ENCODE results near the gene SCP2D1.

SCP2D1 gene

GRCh38 chr20:18849131-18849530 lies 35.5 kb downstream of the SCP2D1 start:
- no peak overlapping the region for H3K4me3 ChIP-seq (ENCODE audit: low read length)
- DNase-seq (ENCODE audit: low read depth) = no peak
- TF ChIP-seq CTCF (IDR thresholded peaks at IDR 0.05; ENCODE audit: insufficient read depth, low read depth, low read length, missing control alignments) = no peak

DNA sequence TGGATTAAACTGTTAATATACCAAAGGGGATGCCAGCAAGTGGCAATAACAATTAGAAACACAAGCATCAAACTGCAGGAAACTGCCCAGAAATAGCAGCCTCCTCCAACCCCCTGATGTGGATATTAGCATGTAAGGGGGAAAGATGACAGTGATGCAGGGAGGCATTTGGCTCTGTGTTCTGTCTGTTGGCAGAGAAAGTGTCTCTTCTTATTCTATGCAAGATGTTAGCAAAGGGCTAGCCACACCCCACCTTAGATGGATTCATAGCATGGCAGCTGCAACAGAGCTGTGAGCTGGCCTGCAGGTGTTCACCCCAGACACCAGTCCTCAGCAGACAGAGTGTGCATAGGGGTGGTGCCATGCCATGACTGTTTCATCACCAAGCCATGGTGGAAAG lies 38.0 kb downstream of the SCP2D1 start:
- no peak for TF ChIP-seq CTCF (IDR thresholded peaks at IDR 0.05; ENCODE audit: insufficient read depth, low read depth, low read length, missing control alignments)
- no peak overlapping the region for H3K4me3 ChIP-seq (ENCODE audit: low read length)
- peak; percentile 29 for DNase-seq (ENCODE audit: low read depth)

GRCh38 chr20:18852318-18852717 lies 38.7 kb downstream of the SCP2D1 start:
- DNase-seq (ENCODE audit: low read depth) = peak; percentile 81
- no peak overlapping the region for H3K4me3 ChIP-seq (ENCODE audit: low read length)
- no peak for TF ChIP-seq CTCF (IDR thresholded peaks at IDR 0.05; ENCODE audit: insufficient read depth, low read depth, low read length, missing control alignments)

- H3K4me3 ChIP-seq (ENCODE audit: low read length) = no peak overlapping the region
- no peak for TF ChIP-seq CTCF (IDR thresholded peaks at IDR 0.05; ENCODE audit: insufficient read depth, low read depth, low read length, missing control alignments)
- DNase-seq (ENCODE audit: low read depth) = no peak
Observed at GRCh38 chr20:18853216-18853615, 39.6 kb downstream of the SCP2D1 start.

GRCh38 chr20:18853946-18854646 lies 40.5 kb downstream of the SCP2D1 start:
- no peak overlapping the region for H3K4me3 ChIP-seq (ENCODE audit: low read length)
- peak; percentile 46 for DNase-seq (ENCODE audit: low read depth)
- TF ChIP-seq CTCF (IDR thresholded peaks at IDR 0.05; ENCODE audit: insufficient read depth, low read depth, low read length, missing control alignments) = no peak

- H3K4me3 ChIP-seq (ENCODE audit: low read length) = no peak overlapping the region
- DNase-seq (ENCODE audit: low read depth) = no peak
- no peak for TF ChIP-seq CTCF (IDR thresholded peaks at IDR 0.05; ENCODE audit: insufficient read depth, low read depth, low read length, missing control alignments)
Observed at GRCh38 chr20:18855882-18856281, 42.3 kb downstream of the SCP2D1 start.

DNA sequence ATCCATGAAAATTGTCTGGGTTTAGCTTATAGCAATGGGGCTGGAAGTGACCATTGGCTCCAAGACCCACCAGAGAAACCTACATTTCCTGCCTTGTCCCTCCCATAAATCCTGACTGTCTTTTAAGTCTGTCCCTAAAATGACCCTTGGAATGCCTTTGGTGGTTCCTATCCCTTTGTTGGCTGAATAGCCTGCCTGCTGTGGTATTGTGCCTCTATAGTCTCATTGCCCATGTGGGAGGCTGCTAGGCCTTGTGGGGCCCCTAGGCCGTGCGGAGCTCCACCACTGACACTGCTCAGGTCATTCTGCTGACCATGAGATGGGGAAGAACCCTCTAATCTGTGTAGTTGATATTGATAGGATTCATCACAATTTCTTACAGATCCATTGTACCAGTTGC lies 43.3 kb downstream of the SCP2D1 start:
- DNase-seq (ENCODE audit: low read depth) = no peak
- TF ChIP-seq CTCF (IDR thresholded peaks at IDR 0.05; ENCODE audit: insufficient read depth, low read depth, low read length, missing control alignments) = no peak
- H3K4me3 ChIP-seq (ENCODE audit: low read length) = no peak overlapping the region

All from epithelial cell of esophagus (primary cell).